Upper lobe of left lung (tissue), 4 donors: Measurements from ENCODE around the gene ZCWPW1.

Experiments
- CTCF ChIP-seq, 6 experiments: fragments of 450-650 bp in 4 of 6; fragments of 200-600 bp in 2 of 6; sonication (generic) in 2 of 6; IDR thresholded peaks; one replicate each; pipeline ENCODE4 v1.5.1; 2016 to 2019; ENCODE audit warnings: antibody characterized with exemption in 6 of 6
- POLR2A ChIP-seq, 4 donors: fragments of 450-650 bp; IDR thresholded peaks; one replicate each; pipeline ENCODE4 v1.5.1; 2016 to 2017; ENCODE audit warnings: antibody characterized with exemption in 4 of 4, mild to moderate bottlenecking in 2 of 4

- TF ChIP-seq CTCF (IDR thresholded peaks at IDR 0.05) (no peak), POLR2A (IDR thresholded peaks at IDR 0.05) (no peak)
Observed at GRCh38 chr7:100413346-100413745, 15.2 kb downstream of the ZCWPW1 start.
